Lung (tissue), 16 donors: ENCODE measurements around the gene IGSF3. TPM values are rescaled to one million over a fixed set of nuclear protein-coding genes. Genes with fewer than 3 reads are reported as not detected.

ENCODE experiments used
- ATAC-seq: fragments of 200-7000 bp; cut with Tn5 transposase; one replicate; pipeline ENCODE4 v1.9.1; 2020; ENCODE audit warnings: moderate number of reproducible peaks; ENCODE audit not compliant: insufficient read depth, low FRiP score
- DNase-seq, 3 donors: peaks; one replicate each; pipeline ENCODE4 v3.0.0-alpha.2; 2013 to 2017
- H3K27ac ChIP-seq, 2 donors: one replicate each; pipeline ENCODE4 v1.5.1; 2013; ENCODE audit warnings: mild to moderate bottlenecking in 2 of 2, moderate library complexity in 2 of 2, control low read depth in 1 of 2, inconsistent platforms in 1 of 2, low read depth in 1 of 2, low read length in 1 of 2
- H3K27me3 ChIP-seq, 3 donors: one replicate each; pipeline ENCODE4 v1.5.1; 2013; ENCODE audit warnings: low read length in 2 of 3; ENCODE audit not compliant: control insufficient read depth in 3 of 3, insufficient read depth in 3 of 3
- H3K36me3 ChIP-seq, 4 donors: one replicate each; pipeline ENCODE4 v1.5.1; 2013; ENCODE audit warnings: low read length in 4 of 4, mild to moderate bottlenecking in 1 of 4, moderate library complexity in 1 of 4; ENCODE audit not compliant: control insufficient read depth in 4 of 4, insufficient read depth in 4 of 4
- H3K4me1 ChIP-seq, 5 donors: one replicate each; pipeline ENCODE4 v1.5.1; 2013; ENCODE audit warnings: low read length in 5 of 5, mild to moderate bottlenecking in 2 of 5, moderate library complexity in 1 of 5; ENCODE audit not compliant: control insufficient read depth in 5 of 5, insufficient read depth in 5 of 5
- H3K4me3 ChIP-seq: one replicate; pipeline ENCODE4 v1.5.1; 2013; ENCODE audit warnings: mild to moderate bottlenecking, control low read depth, moderate library complexity
- H3K9ac ChIP-seq, 2 donors: one replicate each; pipeline ENCODE4 v1.5.1; 2013; ENCODE audit warnings: low read length in 2 of 2, control low read depth in 1 of 2; ENCODE audit not compliant: insufficient read depth in 1 of 2
- H3K9me3 ChIP-seq, 4 donors: one replicate each; pipeline ENCODE4 v1.5.1; 2013; ENCODE audit warnings: low read length in 3 of 4, mild to moderate bottlenecking in 1 of 4, moderate library complexity in 1 of 4; ENCODE audit not compliant: control insufficient read depth in 4 of 4, insufficient read depth in 3 of 4
- WGBS, 2 donors: extraction: QIAGEN DNeasy Blood & Tissue Kit; methylation state at CpG; one replicate each; pipeline ENCODE4 v1.1.7; 2013; 5-methylcytosine and 5-hydroxymethylcytosine counted together
- long read RNA-seq, 5 donors: transcript quantifications; one replicate each; lab custom pipeline, GENCODE V29; 2026
- polyA plus RNA-seq, 2 donors: library from polyadenylated mRNA; stranded (reverse); fragments of 200-250 nt; gene quantifications; one replicate each; pipeline ENCODE4 v1.2.1, GENCODE V29; 2013
- total RNA-seq, 2 donors: library from RNA; depleted of rRNA in 1 of 2; stranded (reverse); fragments of >200 nt in 1 of 2; gene quantifications; one replicate each; pipeline ENCODE4 v1.2.1, GENCODE V29; 2014 to 2021
- TF ChIP-seq, protein P1 (sequence below): IDR thresholded peaks from 2 replicates; pipeline ENCODE4 v1.5.1; 2012; ENCODE audit warnings: mild to moderate bottlenecking; ENCODE audit errors: control extremely low read depth, extremely low read depth
- donor health status: control.
- donor health status: control.
- donor health status: Bipolar disorder and iron deficiency.
- donor health status: healthy.
- donor health status: DM: yes; HTN: yes; CAD: no.

Gene IGSF3
- total RNA-seq, result 10 to 100 TPM; 16.7 to 48.5 TPM
- 1 to 10 TPM; 6.3 to 9.9 TPM for polyA plus RNA-seq
- long read RNA-seq, donor 1, full-length matches to known transcripts, result 3 of 32 reads
- long read RNA-seq, donor 1, partial matches to known transcripts, result 29 of 32 reads
- long read RNA-seq, donor 1, other reads (novel, unspliced or antisense), result 0 of 32 reads
- long read RNA-seq, donor 2, result 0 reads
- long read RNA-seq, donor 3, result 0 reads
- long read RNA-seq, donor 4, partial matches to known transcripts, result 6 of 6 reads
- long read RNA-seq, donor 4, other reads (novel, unspliced or antisense), result 0 of 6 reads
- long read RNA-seq, donor 5, full-length matches to known transcripts, result 2 of 23 reads
- long read RNA-seq, donor 5, partial matches to known transcripts, result 21 of 23 reads
- long read RNA-seq, donor 5, other reads (novel, unspliced or antisense), result 0 of 23 reads

DNA sequence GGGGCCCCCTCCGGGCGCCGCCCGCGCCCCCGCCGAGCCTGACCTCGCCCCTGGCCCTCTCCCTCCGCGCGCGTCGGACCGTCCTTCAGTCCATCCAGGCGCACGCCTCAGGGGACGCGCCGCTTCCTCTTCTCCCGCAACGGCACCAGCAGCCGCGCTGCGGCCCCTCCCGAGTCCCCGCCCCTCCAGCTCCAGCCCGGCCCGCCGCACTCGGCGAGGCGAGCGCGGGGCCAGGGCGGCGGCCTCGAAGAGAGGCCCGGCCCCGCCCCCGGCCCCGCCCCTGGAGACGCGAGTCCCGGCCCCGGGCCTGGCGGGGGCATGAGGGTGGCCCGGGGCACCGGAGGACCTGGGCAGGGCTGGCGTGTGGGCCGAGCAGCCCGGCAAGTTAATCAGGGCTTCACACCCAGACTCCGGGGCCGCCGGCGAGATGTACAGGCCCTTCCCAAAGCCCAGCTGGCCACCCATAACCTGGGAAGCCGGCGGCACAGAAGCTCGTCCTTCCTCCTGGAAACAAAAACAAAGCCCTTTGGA lies at the start of gene IGSF3:
TSS of gene IGSF3 (minus strand) at position 159 of the 531 bp plus-strand sequence. CDS start 1,407 bp downstream, outside the sequence.
- H3K36me3 ChIP-seq, result no peaks in the 10 kb centered on the region
- H3K9me3 ChIP-seq, result no peaks in the 10 kb centered on the region
- DNase-seq, result peak; percentile 76 to 83 (median 79)
- H3K9ac ChIP-seq, result peak within 1 kb of the TSS; percentile 65 to 66
- H3K27ac ChIP-seq, result no peak within 1 kb of the TSS
- 2 to 3% methylated on average over 35 to 58 of the region's 58 CpGs for WGBS, 2 donors
- ATAC-seq, result peak; percentile 89
- peaks cover 0 to 14% (median 6%) of the 10 kb centered on the region in 5 donors for H3K4me1 ChIP-seq
- TF ChIP-seq, protein P1, sequence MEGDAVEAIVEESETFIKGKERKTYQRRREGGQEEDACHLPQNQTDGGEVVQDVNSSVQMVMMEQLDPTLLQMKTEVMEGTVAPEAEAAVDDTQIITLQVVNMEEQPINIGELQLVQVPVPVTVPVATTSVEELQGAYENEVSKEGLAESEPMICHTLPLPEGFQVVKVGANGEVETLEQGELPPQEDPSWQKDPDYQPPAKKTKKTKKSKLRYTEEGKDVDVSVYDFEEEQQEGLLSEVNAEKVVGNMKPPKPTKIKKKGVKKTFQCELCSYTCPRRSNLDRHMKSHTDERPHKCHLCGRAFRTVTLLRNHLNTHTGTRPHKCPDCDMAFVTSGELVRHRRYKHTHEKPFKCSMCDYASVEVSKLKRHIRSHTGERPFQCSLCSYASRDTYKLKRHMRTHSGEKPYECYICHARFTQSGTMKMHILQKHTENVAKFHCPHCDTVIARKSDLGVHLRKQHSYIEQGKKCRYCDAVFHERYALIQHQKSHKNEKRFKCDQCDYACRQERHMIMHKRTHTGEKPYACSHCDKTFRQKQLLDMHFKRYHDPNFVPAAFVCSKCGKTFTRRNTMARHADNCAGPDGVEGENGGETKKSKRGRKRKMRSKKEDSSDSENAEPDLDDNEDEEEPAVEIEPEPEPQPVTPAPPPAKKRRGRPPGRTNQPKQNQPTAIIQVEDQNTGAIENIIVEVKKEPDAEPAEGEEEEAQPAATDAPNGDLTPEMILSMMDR, result no peak
- peak within 1 kb of the TSS; percentile 36 for H3K4me3 ChIP-seq
- H3K27me3 ChIP-seq, result no peaks in the 10 kb centered on the region

DNA sequence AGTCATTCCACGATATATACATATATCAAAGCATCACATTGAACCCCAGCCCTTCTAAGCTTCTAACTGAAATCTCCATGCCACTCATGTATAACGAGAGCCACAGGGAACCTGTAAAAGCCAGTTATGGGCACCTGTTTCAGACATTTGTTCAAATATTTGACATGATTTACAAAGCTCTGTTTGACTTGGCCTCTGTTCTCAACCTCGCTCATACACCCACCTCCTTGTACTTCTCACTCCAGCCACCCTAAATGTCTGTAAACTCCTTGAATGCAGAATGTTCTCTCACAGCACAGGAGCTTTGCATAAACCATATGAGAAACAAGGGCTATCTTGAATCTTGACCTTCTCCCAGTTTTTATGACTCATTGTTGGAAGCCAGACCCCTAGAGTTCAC lies 49.8 kb upstream of the IGSF3 start:
- H3K4me1 ChIP-seq, result no peaks in the 10 kb centered on the region
- peak; percentile 24 to 81 (median 51) for DNase-seq
- no peaks in the 10 kb centered on the region for H3K9me3 ChIP-seq
- 71 to 89% methylated on average over 3 of the region's 3 CpGs for WGBS, 2 donors
- no peak overlapping the region for H3K4me3 ChIP-seq
- H3K27me3 ChIP-seq, result no peaks in the 10 kb centered on the region
- no peak overlapping the region for H3K9ac ChIP-seq
- H3K27ac ChIP-seq, result no peak overlapping the region
- peak; percentile 47 for ATAC-seq
- no peaks in the 10 kb centered on the region for H3K36me3 ChIP-seq
- TF ChIP-seq, protein P1, result no peak

DNA sequence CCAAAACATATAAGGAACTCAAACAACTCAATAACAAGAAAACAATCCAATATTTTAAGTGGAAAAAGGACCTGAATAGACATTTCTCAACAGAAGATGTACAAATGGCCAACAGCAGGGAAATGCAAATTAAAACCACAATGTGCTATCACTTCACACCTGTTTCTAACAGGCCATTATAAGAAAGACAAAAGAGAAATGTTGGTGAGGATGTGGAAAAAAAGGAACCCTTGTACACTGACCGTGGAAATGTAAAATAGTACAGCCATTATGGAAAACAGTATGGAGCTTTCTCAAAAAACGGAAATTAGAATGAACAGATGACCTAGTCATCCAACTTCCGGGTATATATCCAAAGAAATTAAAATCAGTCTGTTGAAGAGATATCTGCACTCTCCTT lies 48.9 kb upstream of the IGSF3 start:
- Histone ChIP-seq H3K36me3 (no peaks in the 10 kb centered on the region), H3K9ac (no peak overlapping the region), H3K27me3 (no peaks in the 10 kb centered on the region), H3K9me3 (no peaks in the 10 kb centered on the region), H3K4me1 (peaks cover 0 to 2% (median 0%) of the 10 kb centered on the region in 5 donors), H3K27ac (no peak overlapping the region), H3K4me3 (no peak overlapping the region)
- 87 to 94% methylated on average over 3 of the region's 3 CpGs for WGBS, 2 donors
- DNase-seq (no peak), ATAC-seq (no peak)
- TF ChIP-seq, protein P1, result no peak
